ENCODE data around the gene REXO1.

The REXO1 gene

DNA sequence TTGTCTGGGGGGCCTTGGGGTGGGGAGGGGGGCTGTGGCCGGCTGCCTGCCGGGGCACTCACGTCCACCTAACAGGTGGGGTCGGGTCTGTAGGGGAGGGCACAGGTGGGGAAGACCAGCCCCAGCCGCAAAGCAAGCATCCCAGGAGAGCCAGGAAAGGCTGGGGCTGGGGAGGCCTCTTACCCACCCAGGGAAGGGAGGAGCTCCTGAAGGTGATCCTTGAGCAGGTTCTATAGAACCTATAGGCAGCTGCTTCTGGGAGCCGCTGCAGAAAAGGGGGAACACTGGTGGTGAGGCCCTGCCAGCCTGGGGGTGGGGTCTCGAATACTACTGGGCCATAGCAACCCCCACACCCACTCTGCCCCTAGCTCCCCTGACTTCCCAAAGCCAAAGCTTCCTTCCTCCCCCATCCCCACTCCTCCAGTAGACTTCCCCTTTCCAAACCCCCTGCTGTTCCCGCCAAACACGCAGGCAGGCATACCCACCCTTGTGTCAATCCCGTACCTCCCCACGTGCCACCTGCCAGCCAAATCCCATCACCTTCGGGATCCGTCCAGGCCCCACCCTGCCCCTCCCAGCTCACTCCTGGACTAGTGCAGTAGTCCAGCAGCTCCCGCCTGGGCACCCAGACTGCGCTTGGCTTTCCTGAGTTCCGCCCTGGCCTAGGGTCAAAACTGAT lies 9.5 kb upstream of the REXO1 start:
- Histone ChIP-seq H3K4me3 (ENCODE audit: low read depth, low read length) (no peak overlapping the region), H3K36me3 (ENCODE audit: control insufficient read depth in 2 of 2, insufficient read depth in 1 of 2, low read length in 2 of 2) (no peaks in the 10 kb centered on the region), H3K9me3 (ENCODE audit: control insufficient read depth, insufficient read depth, low read depth, low read length) (no peaks in the 10 kb centered on the region), H3K27ac (ENCODE audit: extremely low read depth, low read depth, low read length) (no peak overlapping the region), H3K4me1 (ENCODE audit: control insufficient read depth, insufficient read depth, low read length) (peaks cover 24% of the 10 kb centered on the region)
- POLR2A ChIA-PET = interaction anchor here (0.5 to 1.7 kb wide), 5 partner anchors 9 to 1644 kb away, joined by 3 to 7 read pairs (median 4); partner anchors contain the start of gene MBD3
- TF ChIP-seq ZNF394 (tag by site-specific recombination; IDR thresholded peaks at IDR 0.05; ENCODE audit: borderline replicate concordance) (no peak), ZNF626 (tag by site-specific recombination; IDR thresholded peaks at IDR 0.05) (no peak), ZNF19 (tag by site-specific recombination; IDR thresholded peaks at IDR 0.05; ENCODE audit: low read depth) (no peak), HOXC10 (CRISPR knock-in tag; IDR thresholded peaks at IDR 0.05) (no peak), KLF8 (tag by site-specific recombination; IDR thresholded peaks at IDR 0.05) (peak; percentile 42; the same call in 1 of the 2 replicates), KLF1 (tag by site-specific recombination; IDR thresholded peaks at IDR 0.05) (peak; percentile 70), ZNF354C (tag by site-specific recombination; IDR thresholded peaks at IDR 0.05; ENCODE audit: borderline replicate concordance, low read depth) (no peak), HIC1 (tag by site-specific recombination; IDR thresholded peaks at IDR 0.05) (peak; percentile 85), TCF7L2 (IDR thresholded peaks at IDR 0.05; ENCODE audit: borderline replicate concordance, low read depth, low read length) (no peak), PATZ1 (tag by site-specific recombination; IDR thresholded peaks at IDR 0.05) (peak; percentile 38; the same call in 1 of the 2 replicates), YY2 (tag by site-specific recombination; IDR thresholded peaks at IDR 0.05) (no peak), ZBTB7A (tag by site-specific recombination; IDR thresholded peaks at IDR 0.05; ENCODE audit: low read depth) (peak; percentile 47; the same call in 1 of the 2 replicates), ZNF624 (tag by site-specific recombination; IDR thresholded peaks at IDR 0.05) (no peak), ZNF214 (tag by site-specific recombination; IDR thresholded peaks at IDR 0.05; ENCODE audit: borderline replicate concordance) (no peak)
- TF ChIP-seq, protein P1, sequence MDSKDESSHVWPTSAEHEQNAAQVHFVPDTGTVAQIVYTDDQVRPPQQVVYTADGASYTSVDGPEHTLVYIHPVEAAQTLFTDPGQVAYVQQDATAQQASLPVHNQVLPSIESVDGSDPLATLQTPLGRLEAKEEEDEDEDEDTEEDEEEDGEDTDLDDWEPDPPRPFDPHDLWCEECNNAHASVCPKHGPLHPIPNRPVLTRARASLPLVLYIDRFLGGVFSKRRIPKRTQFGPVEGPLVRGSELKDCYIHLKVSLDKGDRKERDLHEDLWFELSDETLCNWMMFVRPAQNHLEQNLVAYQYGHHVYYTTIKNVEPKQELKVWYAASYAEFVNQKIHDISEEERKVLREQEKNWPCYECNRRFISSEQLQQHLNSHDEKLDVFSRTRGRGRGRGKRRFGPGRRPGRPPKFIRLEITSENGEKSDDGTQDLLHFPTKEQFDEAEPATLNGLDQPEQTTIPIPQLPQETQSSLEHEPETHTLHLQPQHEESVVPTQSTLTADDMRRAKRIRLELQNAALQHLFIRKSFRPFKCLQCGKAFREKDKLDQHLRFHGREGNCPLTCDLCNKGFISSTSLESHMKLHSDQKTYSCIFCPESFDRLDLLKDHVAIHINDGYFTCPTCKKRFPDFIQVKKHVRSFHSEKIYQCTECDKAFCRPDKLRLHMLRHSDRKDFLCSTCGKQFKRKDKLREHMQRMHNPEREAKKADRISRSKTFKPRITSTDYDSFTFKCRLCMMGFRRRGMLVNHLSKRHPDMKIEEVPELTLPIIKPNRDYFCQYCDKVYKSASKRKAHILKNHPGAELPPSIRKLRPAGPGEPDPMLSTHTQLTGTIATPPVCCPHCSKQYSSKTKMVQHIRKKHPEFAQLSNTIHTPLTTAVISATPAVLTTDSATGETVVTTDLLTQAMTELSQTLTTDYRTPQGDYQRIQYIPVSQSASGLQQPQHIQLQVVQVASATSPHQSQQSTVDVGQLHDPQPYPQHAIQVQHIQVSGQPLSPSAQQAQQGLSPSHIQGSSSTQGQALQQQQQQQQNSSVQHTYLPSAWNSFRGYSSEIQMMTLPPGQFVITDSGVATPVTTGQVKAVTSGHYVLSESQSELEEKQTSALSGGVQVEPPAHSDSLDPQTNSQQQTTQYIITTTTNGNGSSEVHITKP (tag by site-specific recombination; IDR thresholded peaks at IDR 0.05) = peak; percentile 49; the same call in 1 of the 2 replicates
- TF ChIP-seq, protein P2, sequence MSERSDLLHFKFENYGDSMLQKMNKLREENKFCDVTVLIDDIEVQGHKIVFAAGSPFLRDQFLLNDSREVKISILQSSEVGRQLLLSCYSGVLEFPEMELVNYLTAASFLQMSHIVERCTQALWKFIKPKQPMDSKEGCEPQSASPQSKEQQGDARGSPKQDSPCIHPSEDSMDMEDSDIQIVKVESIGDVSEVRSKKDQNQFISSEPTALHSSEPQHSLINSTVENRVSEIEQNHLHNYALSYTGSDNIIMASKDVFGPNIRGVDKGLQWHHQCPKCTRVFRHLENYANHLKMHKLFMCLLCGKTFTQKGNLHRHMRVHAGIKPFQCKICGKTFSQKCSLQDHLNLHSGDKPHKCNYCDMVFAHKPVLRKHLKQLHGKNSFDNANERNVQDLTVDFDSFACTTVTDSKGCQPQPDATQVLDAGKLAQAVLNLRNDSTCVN (tag by site-specific recombination; optimal IDR thresholded peaks at IDR 0.05) = no peak
- TF ChIP-seq, protein P3, sequence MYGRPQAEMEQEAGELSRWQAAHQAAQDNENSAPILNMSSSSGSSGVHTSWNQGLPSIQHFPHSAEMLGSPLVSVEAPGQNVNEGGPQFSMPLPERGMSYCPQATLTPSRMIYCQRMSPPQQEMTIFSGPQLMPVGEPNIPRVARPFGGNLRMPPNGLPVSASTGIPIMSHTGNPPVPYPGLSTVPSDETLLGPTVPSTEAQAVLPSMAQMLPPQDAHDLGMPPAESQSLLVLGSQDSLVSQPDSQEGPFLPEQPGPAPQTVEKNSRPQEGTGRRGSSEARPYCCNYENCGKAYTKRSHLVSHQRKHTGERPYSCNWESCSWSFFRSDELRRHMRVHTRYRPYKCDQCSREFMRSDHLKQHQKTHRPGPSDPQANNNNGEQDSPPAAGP (tag by site-specific recombination; IDR thresholded peaks at IDR 0.05) = peak; percentile 72
- TF ChIP-seq, protein P4, sequence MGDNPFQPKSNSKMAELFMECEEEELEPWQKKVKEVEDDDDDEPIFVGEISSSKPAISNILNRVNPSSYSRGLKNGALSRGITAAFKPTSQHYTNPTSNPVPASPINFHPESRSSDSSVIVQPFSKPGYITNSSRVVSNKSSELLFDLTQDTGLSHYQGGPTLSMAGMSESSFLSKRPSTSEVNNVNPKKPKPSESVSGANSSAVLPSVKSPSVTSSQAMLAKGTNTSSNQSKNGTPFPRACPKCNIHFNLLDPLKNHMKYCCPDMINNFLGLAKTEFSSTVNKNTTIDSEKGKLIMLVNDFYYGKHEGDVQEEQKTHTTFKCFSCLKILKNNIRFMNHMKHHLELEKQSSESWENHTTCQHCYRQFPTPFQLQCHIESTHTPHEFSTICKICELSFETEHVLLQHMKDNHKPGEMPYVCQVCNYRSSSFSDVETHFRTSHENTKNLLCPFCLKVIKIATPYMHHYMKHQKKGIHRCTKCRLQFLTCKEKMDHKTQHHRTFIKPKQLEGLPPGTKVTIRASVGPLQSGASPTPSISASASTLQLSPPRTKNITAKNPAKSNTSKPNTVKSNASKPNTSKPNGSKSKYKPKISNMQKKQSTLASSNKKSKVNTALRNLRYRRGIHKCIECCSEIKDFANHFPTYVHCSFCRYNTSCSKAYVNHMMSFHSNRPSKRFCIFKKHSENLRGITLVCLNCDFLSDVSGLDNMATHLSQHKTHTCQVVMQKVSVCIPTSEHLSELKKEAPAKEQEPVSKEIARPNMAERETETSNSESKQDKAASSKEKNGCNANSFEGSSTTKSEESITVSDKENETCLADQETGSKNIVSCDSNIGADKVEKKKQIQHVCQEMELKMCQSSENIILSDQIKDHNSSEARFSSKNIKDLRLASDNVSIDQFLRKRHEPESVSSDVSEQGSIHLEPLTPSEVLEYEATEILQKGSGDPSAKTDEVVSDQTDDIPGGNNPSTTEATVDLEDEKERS (tag by site-specific recombination; IDR thresholded peaks at IDR 0.05) = no peak
- TF ChIP-seq, protein P5, sequence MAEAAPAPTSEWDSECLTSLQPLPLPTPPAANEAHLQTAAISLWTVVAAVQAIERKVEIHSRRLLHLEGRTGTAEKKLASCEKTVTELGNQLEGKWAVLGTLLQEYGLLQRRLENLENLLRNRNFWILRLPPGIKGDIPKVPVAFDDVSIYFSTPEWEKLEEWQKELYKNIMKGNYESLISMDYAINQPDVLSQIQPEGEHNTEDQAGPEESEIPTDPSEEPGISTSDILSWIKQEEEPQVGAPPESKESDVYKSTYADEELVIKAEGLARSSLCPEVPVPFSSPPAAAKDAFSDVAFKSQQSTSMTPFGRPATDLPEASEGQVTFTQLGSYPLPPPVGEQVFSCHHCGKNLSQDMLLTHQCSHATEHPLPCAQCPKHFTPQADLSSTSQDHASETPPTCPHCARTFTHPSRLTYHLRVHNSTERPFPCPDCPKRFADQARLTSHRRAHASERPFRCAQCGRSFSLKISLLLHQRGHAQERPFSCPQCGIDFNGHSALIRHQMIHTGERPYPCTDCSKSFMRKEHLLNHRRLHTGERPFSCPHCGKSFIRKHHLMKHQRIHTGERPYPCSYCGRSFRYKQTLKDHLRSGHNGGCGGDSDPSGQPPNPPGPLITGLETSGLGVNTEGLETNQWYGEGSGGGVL (tag by site-specific recombination; IDR thresholded peaks at IDR 0.05) = peak; percentile 41; the same call in 1 of the 2 replicates
- CTCF ChIA-PET = interaction anchor here (0.7 to 1.9 kb wide), 4 partner anchors 9 to 97 kb away, joined by 3 to 15 read pairs (median 4); partner anchors contain the start of gene REXO1

All from HEK293 (cell line).